ENCODE measurements around the gene OAS2.

Gene OAS2

GRCh38 chr12:112964067-112964670 lies 14.2 kb upstream of the OAS2 start:
- TF ChIP-seq CTCF (IDR thresholded peaks at IDR 0.05; ENCODE audit: low read length, missing control alignments) = no peak
- DNase-seq (ENCODE audit: low read depth) = no peak
- no peak overlapping the region for H3K4me3 ChIP-seq (replicated peaks; ENCODE audit: low read depth, low read length)

DNA sequence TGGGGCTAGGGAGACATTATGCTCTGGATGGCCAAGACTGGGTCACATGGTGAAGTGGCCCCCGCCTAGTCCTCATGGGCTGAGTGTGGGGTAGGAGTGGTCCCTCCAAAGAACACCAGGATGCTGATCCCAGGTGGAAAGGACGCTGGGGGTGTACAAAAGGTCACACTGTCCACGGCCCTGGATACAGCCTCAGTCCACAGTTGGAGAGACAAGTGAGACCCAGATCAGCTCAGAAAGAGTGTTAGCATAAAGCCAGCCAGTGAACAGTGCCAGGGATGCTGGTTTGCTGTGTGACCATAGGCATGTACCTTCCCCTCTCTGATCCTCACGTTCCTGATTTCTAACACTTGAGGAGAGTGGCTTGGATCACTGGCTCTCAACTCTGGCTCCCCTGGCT lies 13.4 kb upstream of the OAS2 start:
- DNase-seq (ENCODE audit: low read depth) = no peak
- H3K4me3 ChIP-seq (replicated peaks; ENCODE audit: low read depth, low read length) = no peak overlapping the region
- TF ChIP-seq CTCF (IDR thresholded peaks at IDR 0.05; ENCODE audit: low read length, missing control alignments) = no peak

GRCh38 chr12:112965643-112966042 lies 12.7 kb upstream of the OAS2 start:
- DNase-seq (ENCODE audit: low read depth) = no peak
- no peak overlapping the region for H3K4me3 ChIP-seq (replicated peaks; ENCODE audit: low read depth, low read length)
- TF ChIP-seq CTCF (IDR thresholded peaks at IDR 0.05; ENCODE audit: low read length, missing control alignments) = no peak

GRCh38 chr12:112967306-112967705 lies 11.0 kb upstream of the OAS2 start:
- TF ChIP-seq CTCF (IDR thresholded peaks at IDR 0.05; ENCODE audit: low read length, missing control alignments) = no peak
- H3K4me3 ChIP-seq (replicated peaks; ENCODE audit: low read depth, low read length) = no peak overlapping the region
- no peak for DNase-seq (ENCODE audit: low read depth)

DNA sequence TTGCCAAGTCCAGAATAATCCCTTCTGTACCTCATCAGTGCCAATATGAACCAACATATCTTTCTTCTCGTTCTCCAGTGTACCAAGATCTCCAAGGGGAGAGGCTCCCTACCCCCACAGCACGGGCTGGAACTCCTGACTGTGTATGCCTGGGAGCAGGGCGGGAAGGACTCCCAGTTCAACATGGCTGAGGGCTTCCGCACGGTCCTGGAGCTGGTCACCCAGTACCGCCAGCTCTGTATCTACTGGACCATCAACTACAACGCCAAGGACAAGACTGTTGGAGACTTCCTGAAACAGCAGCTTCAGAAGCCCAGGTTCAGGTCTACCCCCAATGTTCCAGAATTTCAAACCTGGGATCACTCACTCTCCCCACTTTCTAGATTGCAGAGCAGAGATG lies 10.5 kb upstream of the OAS2 start:
- no peak for TF ChIP-seq CTCF (IDR thresholded peaks at IDR 0.05; ENCODE audit: low read length, missing control alignments)
- H3K4me3 ChIP-seq (replicated peaks; ENCODE audit: low read depth, low read length) = no peak overlapping the region
- DNase-seq (ENCODE audit: low read depth) = no peak

GRCh38 chr12:112969547-112970306 lies 8.6 kb upstream of the OAS2 start:
- TF ChIP-seq CTCF (IDR thresholded peaks at IDR 0.05; ENCODE audit: low read length, missing control alignments) = no peak
- no peak overlapping the region for H3K4me3 ChIP-seq (replicated peaks; ENCODE audit: low read depth, low read length)
- DNase-seq (ENCODE audit: low read depth) = no peak

- TF ChIP-seq CTCF (IDR thresholded peaks at IDR 0.05; ENCODE audit: low read length, missing control alignments) = no peak
- no peak overlapping the region for H3K4me3 ChIP-seq (replicated peaks; ENCODE audit: low read depth, low read length)
- DNase-seq (ENCODE audit: low read depth) = no peak
These were observed 7.9 kb upstream of the OAS2 start for GRCh38 chr12:112970391-112970790.

Data from fibroblast of pulmonary artery (primary cell).